HG03196 (cell line): ENCODE data around the gene STX8.
A peak's percentile ranks its signal among the peaks of the same experiment; 100 is the strongest.

Source experiments
- ATAC-seq: cut with Tn5 transposase; IDR thresholded peaks from one replicate; pipeline ENCODE4 v1.9.1; 2021; ENCODE audit not compliant: unreplicated experiment

Gene STX8

DNA sequence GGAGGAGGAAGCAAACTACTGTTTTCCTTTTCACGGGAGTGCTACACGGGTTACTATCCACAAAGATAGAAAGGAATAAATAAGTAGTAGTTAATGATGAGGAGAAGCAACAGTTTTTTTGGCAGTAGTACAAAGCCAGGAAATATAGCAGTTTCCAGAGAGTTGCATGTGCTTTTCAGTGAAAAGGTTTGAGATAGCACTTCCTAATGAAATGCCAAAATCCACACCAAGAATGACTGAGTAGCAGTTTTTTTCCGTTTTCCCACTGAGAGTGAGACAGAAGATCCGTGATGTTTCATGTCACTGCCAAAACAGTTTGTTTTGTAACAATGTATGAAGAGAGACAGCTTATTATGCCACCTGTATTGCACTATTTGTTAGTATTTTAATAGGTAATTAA lies 129.1 kb downstream of the STX8 start:
- no peak for ATAC-seq

- ATAC-seq = no peak
These were observed 130.2 kb downstream of the STX8 start for GRCh38 chr17:9445424-9445823.

DNA sequence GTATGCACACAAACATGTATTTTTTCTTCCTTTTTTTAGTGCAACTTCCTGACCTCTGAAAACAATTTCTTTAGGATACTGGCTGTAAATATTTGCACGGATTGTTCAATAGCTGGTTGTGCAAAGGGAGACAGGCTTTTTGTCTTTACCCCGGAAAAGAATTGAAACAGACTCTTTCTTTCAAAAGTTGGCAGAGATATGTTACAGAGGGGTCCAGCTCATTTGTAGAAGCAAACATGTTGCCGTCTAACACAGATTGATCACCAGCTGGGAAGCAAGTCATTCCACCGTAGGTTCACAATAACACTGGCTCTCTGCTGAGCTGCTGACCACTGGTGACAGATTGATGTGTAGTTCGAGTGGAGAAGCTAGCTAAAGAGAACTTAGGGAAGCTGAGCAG lies 130.9 kb downstream of the STX8 start:
- no peak for ATAC-seq

GRCh38 chr17:9443811-9444210 lies 131.8 kb downstream of the STX8 start:
- no peak for ATAC-seq

GRCh38 chr17:9439851-9440250 lies 135.8 kb downstream of the STX8 start:
- no peak for ATAC-seq

- no peak for ATAC-seq
These were observed 139.0 kb downstream of the STX8 start for GRCh38 chr17:9436630-9437029.

- no peak for ATAC-seq
These were observed 140.5 kb downstream of the STX8 start for GRCh38 chr17:9435165-9435564.

- ATAC-seq = no peak
These were observed 141.0 kb downstream of the STX8 start for GRCh38 chr17:9434642-9435057.

DNA sequence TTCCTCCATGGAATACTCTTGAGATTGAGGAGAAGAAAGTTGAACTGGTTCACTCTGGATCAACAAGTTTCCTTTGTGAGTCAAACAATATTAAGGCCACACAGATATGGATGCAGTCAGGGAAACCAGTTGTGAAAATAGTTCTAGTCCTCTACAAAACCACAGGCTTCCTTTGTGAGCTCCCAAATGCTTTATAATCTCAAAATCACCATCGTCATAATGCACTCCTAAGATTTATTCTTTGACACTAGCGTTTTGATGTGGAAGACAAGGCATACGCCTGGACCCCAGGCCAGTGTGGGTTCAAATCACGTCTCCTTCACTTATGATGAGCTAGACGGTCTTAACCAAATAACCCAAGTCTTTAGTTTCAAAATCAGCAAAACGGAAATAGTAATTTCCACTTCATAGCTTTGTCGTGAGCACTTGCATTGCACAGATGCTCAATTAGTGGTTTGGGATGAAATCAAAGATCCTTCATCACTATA lies 142.6 kb downstream of the STX8 start:
- ATAC-seq = no peak

- no peak for ATAC-seq
These were observed 143.3 kb downstream of the STX8 start for GRCh38 chr17:9432134-9432885.

DNA sequence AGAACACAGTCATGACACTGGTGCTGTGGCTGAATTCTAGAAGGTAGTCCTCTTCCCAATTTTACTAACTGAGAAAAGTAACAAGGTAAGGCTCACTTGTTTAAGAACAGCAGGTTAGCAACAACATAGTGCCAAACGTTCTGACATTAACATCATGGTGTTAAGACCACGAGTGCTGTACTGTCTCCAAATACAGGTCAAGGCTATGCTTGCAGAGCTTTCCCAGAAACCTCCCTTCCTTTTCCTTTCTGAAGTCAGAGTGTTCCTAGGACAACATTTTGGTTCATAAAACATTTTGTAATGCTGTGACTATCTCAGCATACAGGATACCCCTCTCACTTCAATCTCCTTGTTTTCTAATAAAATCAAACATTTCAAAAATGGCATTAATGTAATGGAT lies 144.0 kb downstream of the STX8 start:
- no peak for ATAC-seq

- no peak for ATAC-seq
These were observed 147.9 kb downstream of the STX8 start for GRCh38 chr17:9427465-9428315.

DNA sequence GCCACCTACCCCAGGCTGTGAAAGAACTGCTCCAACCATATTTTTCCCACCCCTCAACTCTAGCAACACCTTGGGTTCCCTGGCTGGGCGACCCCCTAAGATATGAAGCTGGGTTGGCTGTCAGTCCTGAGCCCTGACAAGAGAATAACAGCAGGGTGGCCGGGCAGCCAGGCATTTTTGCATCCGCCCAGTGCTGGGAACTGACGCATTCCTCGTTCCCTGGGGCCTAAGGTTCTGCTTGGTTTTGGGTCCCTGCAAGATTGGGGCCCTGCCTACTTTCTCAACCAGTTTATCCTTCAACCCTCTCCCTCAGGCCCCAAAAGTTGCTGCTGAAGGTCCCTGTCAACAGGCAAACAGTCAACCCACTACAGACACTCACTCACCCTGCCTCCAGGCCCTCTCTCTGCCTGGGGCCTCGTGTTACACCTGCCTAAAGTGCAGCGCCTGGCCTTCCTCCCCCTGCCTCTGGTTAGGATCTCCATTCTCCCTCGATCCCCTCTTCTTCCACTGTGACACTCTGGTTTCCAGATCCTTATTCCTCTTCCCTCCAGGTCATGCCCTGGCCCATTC lies 151.5 kb downstream of the STX8 start:
- no peak for ATAC-seq

DNA sequence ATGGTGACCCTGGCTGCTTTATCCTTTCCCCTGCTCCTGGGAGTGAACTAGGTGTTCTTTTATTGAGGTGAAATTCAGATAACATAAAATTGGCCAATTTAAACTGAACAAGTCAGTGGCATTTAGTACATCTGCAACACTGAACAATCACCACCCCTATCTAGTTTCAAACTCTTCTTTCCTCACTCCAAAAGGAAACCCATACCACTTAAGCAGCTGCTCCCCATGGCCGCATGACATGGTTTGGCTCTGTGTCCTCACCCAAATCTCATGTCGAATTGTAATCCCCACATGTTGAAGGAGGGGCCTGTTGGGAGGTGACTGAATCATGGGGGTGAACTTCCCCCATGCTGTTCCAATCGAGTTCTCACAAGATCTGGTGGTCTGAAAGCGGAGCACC lies 154.1 kb downstream of the STX8 start:
- no peak for ATAC-seq

- ATAC-seq = no peak
These were observed 155.6 kb downstream of the STX8 start for GRCh38 chr17:9419932-9420453.

DNA sequence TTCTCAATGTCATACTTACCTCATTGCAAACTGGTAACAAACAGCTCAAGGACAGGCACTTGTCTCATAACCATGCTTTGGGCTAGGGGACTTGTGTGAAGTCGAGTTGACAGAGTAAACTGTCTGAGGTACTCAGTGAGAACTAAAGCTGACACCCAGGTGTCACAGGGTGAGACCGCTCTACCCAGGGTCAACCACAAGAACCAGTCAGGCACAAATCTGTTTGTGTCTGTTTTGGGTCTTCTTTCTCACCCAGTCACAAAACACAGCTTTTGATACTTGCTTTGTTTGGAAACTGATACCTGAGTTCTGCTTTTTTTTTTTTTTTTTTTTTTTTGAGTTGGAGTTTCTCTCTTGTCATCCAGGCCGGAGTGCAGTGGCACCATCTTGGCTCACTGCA lies 161.1 kb downstream of the STX8 start:
- peak; percentile 88 for ATAC-seq

DNA sequence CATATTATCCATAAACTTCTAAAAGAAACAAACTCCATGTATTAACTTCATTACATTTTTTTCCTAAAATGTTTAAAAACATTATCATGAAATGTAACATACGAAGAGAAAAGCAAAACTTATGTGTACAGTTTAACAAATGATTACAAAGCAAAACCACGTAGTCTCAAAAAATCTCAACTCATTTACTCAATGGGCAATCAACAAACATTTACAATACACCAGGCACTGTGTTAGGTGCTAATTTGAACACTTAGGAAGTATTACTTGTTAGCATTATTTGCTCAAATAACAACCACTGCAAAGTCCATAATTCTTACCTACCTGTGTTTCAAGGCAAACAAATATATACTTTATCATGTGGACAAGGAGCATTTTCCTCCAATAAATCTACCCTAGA lies 164.9 kb downstream of the STX8 start:
- no peak for ATAC-seq

DNA sequence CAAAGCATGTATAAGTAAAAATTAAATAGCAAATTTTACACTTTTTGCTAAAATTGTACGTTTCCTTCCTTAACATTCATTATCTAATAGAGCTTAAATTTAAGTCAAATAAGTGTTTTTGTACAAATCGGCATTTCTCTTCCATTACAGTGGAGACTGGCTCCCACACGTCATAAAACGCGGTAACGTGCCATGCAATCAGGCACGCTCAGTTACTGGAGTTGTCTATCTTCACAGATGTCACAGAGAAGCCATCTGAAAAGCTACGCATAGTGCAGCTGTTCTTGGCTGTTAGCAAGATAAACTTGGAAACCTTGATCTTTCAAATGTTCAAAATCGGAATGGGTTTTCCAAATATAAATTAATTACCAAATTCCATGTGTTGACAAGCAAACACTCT lies 165.3 kb downstream of the STX8 start:
- ATAC-seq = no peak

DNA sequence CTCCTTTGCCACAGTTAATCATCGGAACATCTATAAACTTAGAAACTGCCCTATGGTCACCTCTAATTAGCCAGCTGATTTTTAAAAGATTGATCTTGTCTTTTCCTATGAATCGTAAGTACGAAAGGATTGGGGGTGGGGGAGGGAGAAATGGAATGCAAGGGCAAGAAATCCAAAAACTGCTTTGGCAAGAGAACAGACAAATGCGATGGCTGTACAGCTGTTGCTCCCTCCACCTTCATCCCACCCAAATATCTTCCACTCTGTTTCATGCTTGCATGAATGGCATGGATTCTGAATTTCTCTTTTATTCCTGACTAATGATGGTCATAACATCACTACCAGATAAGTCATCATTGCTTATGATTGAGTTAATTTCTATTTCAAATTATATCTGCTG lies 165.7 kb downstream of the STX8 start:
- no peak for ATAC-seq

GRCh38 chr17:9408868-9409829 lies 166.5 kb downstream of the STX8 start:
- no peak for ATAC-seq
